Ishikawa (cell line): ENCODE data around the gene TTC3.

Source experiments
- CEBPB ChIP-seq: IDR thresholded peaks from 2 replicates; pipeline ENCODE4 v1.6.1; 2012
- CREB1 ChIP-seq: IDR thresholded peaks from 2 replicates; pipeline ENCODE4 v1.6.1; 2012; ENCODE audit warnings: low read depth
- EGR1 ChIP-seq: IDR thresholded peaks from 2 replicates; pipeline ENCODE4 v1.6.1; 2012
- EP300 ChIP-seq: IDR thresholded peaks from 2 replicates; pipeline ENCODE4 v1.6.1; 2012; ENCODE audit warnings: borderline replicate concordance
- FOXM1 ChIP-seq: IDR thresholded peaks from 2 replicates; pipeline ENCODE4 v1.6.1; 2012; ENCODE audit warnings: low read depth, borderline replicate concordance
- NFIC ChIP-seq: IDR thresholded peaks from 2 replicates; pipeline ENCODE4 v1.6.1; 2012
- RAD21 ChIP-seq: IDR thresholded peaks from 2 replicates; pipeline ENCODE4 v1.6.1; 2012; ENCODE audit warnings: low read depth
- REST ChIP-seq: IDR thresholded peaks from 2 replicates; pipeline ENCODE4 v1.6.1; 2012; ENCODE audit warnings: low read depth, mild to moderate bottlenecking
- TAF1 ChIP-seq: IDR thresholded peaks from 2 replicates; pipeline ENCODE4 v1.6.1; 2012; ENCODE audit warnings: low read depth, mild to moderate bottlenecking
- TCF12 ChIP-seq: IDR thresholded peaks from 2 replicates; pipeline ENCODE4 v1.6.1; 2012; ENCODE audit warnings: low read depth
- TEAD4 ChIP-seq: IDR thresholded peaks from 2 replicates; pipeline ENCODE4 v1.6.1; 2012
- USF1 ChIP-seq: IDR thresholded peaks from 2 replicates; pipeline ENCODE4 v1.6.1; 2012
- YY1 ChIP-seq: IDR thresholded peaks from 2 replicates; pipeline ENCODE4 v1.6.1; 2012; ENCODE audit warnings: low read depth
- ZBTB7A ChIP-seq: IDR thresholded peaks from 2 replicates; pipeline ENCODE4 v1.6.1; 2012; ENCODE audit warnings: low read depth
- TF ChIP-seq, protein P1 (sequence below): IDR thresholded peaks from 2 replicates; pipeline ENCODE4 v1.6.1; 2012

Gene TTC3

DNA sequence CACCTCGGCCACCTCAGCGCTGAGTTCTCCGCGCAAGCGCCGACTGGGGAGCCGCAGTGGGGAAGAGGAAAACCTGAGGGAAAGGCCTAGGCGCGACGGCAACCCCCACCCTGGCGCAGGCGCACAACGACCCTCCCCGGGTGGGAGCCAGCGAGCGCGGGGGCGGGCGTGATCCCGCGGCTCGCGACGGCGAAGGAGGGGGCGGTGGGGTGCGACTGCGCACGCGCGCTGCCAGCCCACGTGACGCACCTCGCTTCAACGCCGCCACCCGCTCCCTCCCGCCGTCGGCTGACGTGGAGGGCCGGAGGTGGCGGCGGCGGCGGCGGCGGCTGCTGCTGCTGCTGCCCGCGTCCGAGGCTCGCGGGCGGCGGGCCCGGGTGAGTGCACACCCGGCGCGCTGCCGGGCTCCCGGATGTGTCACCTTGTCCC is at the start of gene TTC3, which contains the start of gene PIGP:
Gene TTC3 (plus strand): TSS at position 267 of the 429 bp plus-strand sequence. CDS start 14,004 bp downstream, outside the sequence.
Gene PIGP (minus strand): TSS at position 84 of the 429 bp plus-strand sequence. CDS start 556 bp downstream, outside the sequence.
- TF ChIP-seq YY1 = no peak; the same call in 1 of the 2 replicates
- TF ChIP-seq CREB1 = peak; percentile 24; the same call in 1 of the 2 replicates
- TF ChIP-seq, protein P1, sequence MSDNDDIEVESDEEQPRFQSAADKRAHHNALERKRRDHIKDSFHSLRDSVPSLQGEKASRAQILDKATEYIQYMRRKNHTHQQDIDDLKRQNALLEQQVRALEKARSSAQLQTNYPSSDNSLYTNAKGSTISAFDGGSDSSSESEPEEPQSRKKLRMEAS = no peak; the same call in 1 of the 2 replicates
- TF ChIP-seq REST = no peak
- TF ChIP-seq RAD21 = no peak
- no peak for TF ChIP-seq CEBPB
- TF ChIP-seq USF1 = peak; percentile 96
- peak; percentile 99 for TF ChIP-seq EGR1
- TF ChIP-seq FOXM1 = no peak
- TF ChIP-seq TAF1 = peak; percentile 71; the same call in 1 of the 2 replicates
- 0 out of 2 replicates have a peak, but pooled peaks have one; percentile 24 for TF ChIP-seq TEAD4
- no peak for TF ChIP-seq ZBTB7A
- peak; percentile 22; the same call in 1 of the 2 replicates for TF ChIP-seq TCF12
- 0 out of 2 replicates have a peak, but pooled peaks have one; percentile 7 for TF ChIP-seq EP300
- no peak for TF ChIP-seq NFIC

DNA sequence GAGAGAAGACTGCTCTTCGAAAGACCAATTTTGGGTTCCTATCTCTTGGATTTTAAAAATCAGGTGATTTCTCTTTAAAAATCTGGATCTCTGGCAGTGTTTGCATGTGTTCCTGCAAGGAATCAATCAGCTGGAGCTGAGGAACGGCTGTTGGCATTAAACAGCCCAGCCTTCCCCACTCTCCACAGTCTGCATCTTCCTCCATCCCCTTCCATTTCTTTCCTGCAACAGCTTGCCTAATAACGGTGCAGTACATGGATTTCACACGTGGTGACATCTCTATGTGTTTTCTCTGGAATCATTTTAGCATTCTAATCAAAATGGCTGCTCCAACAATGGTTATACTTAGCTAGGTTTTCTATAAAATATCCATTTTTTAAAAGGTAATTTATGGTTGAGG is 46.6 kb upstream of the TTC3 start:
- TF ChIP-seq FOXM1 (no peak), TAF1 (no peak), ZBTB7A (no peak), EP300 (no peak), EGR1 (no peak), REST (no peak), CEBPB (no peak), USF1 (no peak), YY1 (no peak)
- TF ChIP-seq, protein P1 = no peak

DNA sequence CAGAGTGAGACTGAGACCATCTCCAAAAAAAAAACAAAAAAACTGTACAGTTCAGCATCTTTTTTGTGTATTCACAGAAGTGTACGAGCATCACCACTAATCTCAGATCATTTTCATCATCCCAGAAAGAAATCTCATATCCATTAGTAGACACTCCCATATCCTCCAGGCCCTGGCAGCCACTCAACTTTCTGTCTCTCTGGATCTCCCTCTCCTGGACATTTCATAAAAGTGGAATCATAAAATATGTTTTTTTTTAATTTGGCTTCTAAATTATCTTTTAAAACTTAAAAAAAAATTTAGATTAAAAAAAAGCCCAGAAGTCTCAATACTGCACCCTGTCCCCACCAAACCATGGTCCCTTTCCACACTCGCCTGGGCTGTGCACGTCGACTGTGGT is 44.5 kb upstream of the TTC3 start:
- no peak for TF ChIP-seq CREB1
- TF ChIP-seq TEAD4 = no peak
- no peak for TF ChIP-seq EP300
- TF ChIP-seq ZBTB7A = no peak
- TF ChIP-seq, protein P1 = no peak

- TF ChIP-seq YY1 = no peak
- no peak for TF ChIP-seq EP300
- TF ChIP-seq TAF1 = no peak
- no peak for TF ChIP-seq TCF12
- TF ChIP-seq NFIC = no peak
- no peak for TF ChIP-seq RAD21
- TF ChIP-seq EGR1 = no peak
- no peak for TF ChIP-seq CREB1
- TF ChIP-seq FOXM1 = no peak
- no peak for TF ChIP-seq REST
Observed at GRCh38 chr21:37030864-37031263, 42.2 kb upstream of the TTC3 start.
